Large intestine (tissue), 3 donors: Measurements from ENCODE around the gene GPR26. TPM values are rescaled to one million over a fixed set of nuclear protein-coding genes. Genes with fewer than 3 reads are reported as not detected.

Experiments
- DNase-seq, 2 donors: peaks; one replicate each; pipeline versions ENCODE4 v3.0.0 to v3.0.0-alpha.2; 2013
- H3K27ac ChIP-seq: one replicate; pipeline ENCODE4 v1.5.1; 2013; ENCODE audit warnings: low read length
- H3K27me3 ChIP-seq: 2 replicates; pipeline ENCODE4 v1.6.1; 2013; ENCODE audit warnings: low read length; ENCODE audit not compliant: control insufficient read depth, insufficient read depth
- H3K36me3 ChIP-seq: 2 replicates; pipeline ENCODE4 v1.6.1; 2013; ENCODE audit warnings: low read length; ENCODE audit not compliant: control insufficient read depth, insufficient read depth
- H3K4me1 ChIP-seq: one replicate; pipeline ENCODE4 v1.6.1; 2013; ENCODE audit warnings: low read length; ENCODE audit not compliant: control insufficient read depth, insufficient read depth
- H3K4me3 ChIP-seq: one replicate; pipeline ENCODE4 v1.5.1; 2013; ENCODE audit warnings: low read length
- H3K9me3 ChIP-seq: one replicate; pipeline ENCODE4 v1.6.1; 2013; ENCODE audit warnings: mild to moderate bottlenecking, low read depth, low read length, moderate library complexity; ENCODE audit not compliant: control insufficient read depth
- WGBS: methylation state at CpG from one replicate; pipeline ENCODE4 v1.1.5; 2013; ENCODE audit warnings: low lambda C conversion rate; ENCODE audit not compliant: insufficient coverage; 5-methylcytosine and 5-hydroxymethylcytosine counted together
- polyA plus RNA-seq: library from polyadenylated mRNA; unstranded; fragments of 120-200 nt; gene quantifications from one replicate; pipeline ENCODE4 v1.2.1, GENCODE V29; 2013

The GPR26 gene
- polyA plus RNA-seq, 1 donor: 0.16 TPM

DNA sequence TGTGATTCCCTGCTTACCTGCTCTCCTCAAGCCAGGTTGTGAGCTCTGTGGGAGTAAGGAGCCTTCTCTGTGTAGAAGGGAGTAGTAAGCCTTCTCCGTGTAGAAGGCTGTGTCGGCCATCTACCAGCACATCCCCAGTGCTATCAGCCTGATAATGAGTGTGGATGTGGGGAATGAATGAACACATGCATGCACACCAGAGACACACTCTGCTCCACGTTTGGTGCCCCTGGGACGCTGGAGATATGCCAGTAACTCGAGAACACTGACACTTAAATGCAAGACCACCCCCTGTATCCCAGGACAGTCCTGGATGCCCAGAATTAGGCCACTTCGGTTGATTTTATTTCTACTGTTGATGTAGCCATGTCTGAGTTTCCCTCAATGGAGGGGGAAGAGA is 21.1 kb upstream of the GPR26 start:
- peaks cover 4% of the 10 kb centered on the region for H3K27me3 ChIP-seq
- H3K4me1 ChIP-seq: no peaks in the 10 kb centered on the region
- no peaks in the 10 kb centered on the region for H3K36me3 ChIP-seq
- 67% methylated on average over 3 of the region's 6 CpGs for WGBS
- no peak overlapping the region for H3K4me3 ChIP-seq
- no peak for DNase-seq
- no peaks in the 10 kb centered on the region for H3K9me3 ChIP-seq
- H3K27ac ChIP-seq: no peak overlapping the region

- Histone ChIP-seq H3K4me3 (no peak overlapping the region), H3K27ac (no peak overlapping the region), H3K27me3 (peaks cover 4% of the 10 kb centered on the region), H3K4me1 (no peaks in the 10 kb centered on the region), H3K9me3 (no peaks in the 10 kb centered on the region), H3K36me3 (no peaks in the 10 kb centered on the region)
- no peak for DNase-seq
- no CpG with 5 or more reads among the region's 10 CpGs for WGBS
These were observed 20.5 kb upstream of the GPR26 start for GRCh38 chr10:123645615-123646014.

DNA sequence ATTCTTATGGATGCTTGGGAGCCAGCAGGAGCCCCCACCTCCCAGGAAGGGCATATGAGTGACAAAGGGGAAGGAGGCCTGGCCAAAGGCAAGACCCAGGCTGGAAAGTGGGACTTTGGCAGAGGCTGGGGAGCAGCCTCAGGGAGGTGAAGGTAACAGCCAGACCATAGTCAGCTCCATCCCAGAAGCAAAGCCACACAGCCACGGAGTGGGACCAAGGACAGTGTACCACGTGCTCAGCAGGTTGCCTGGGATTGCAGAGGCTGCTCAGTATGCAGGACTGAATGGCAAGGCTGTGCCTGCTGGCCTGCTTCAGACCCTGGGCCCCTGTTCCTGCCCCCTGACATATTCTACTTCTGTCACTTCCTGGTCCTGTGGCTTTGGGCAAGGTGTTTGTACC is 17.6 kb upstream of the GPR26 start:
- WGBS: no CpG with 5 or more reads among the region's 2 CpGs
- H3K27me3 ChIP-seq: peaks cover 4% of the 10 kb centered on the region
- DNase-seq: no peak

GRCh38 chr10:123649676-123650075 is 16.5 kb upstream of the GPR26 start:
- H3K4me3 ChIP-seq: no peak overlapping the region
- H3K27me3 ChIP-seq: peaks cover 4% of the 10 kb centered on the region
- no peaks in the 10 kb centered on the region for H3K9me3 ChIP-seq
- WGBS: no CpG with 5 or more reads among the region's 4 CpGs
- no peak overlapping the region for H3K27ac ChIP-seq
- DNase-seq: no peak
- no peaks in the 10 kb centered on the region for H3K36me3 ChIP-seq
- no peaks in the 10 kb centered on the region for H3K4me1 ChIP-seq

More for the DNA sequence above, 17.6 kb upstream of the GPR26 start:
- H3K4me1 ChIP-seq: no peaks in the 10 kb centered on the region
- H3K4me3 ChIP-seq: no peak overlapping the region
- H3K36me3 ChIP-seq: no peaks in the 10 kb centered on the region
- H3K9me3 ChIP-seq: no peaks in the 10 kb centered on the region
- no peak overlapping the region for H3K27ac ChIP-seq

GRCh38 chr10:123651421-123652047 is 14.6 kb upstream of the GPR26 start:
- Histone ChIP-seq H3K4me3 (no peak overlapping the region), H3K27ac (no peak overlapping the region), H3K36me3 (no peaks in the 10 kb centered on the region), H3K9me3 (no peaks in the 10 kb centered on the region), H3K4me1 (no peaks in the 10 kb centered on the region), H3K27me3 (peaks cover 4% of the 10 kb centered on the region)
- WGBS: no CpG with 5 or more reads among the region's 6 CpGs
- DNase-seq: no peak

- no peak overlapping the region for H3K27ac ChIP-seq
These were observed 10.4 kb upstream of the GPR26 start for GRCh38 chr10:123655751-123656150.

GRCh38 chr10:123663522-123663921 is 2.6 kb upstream of the GPR26 start:
- 80% methylated on average over 1 of the region's 3 CpGs for WGBS
- peaks cover 4% of the 10 kb centered on the region for H3K9me3 ChIP-seq
- no peak overlapping the region for H3K4me3 ChIP-seq
- H3K27me3 ChIP-seq: peaks cover 50% of the 10 kb centered on the region
- H3K27ac ChIP-seq: no peak overlapping the region
- DNase-seq: no peak
- no peaks in the 10 kb centered on the region for H3K36me3 ChIP-seq
- no peaks in the 10 kb centered on the region for H3K4me1 ChIP-seq

More at GRCh38 chr10:123655751-123656150, 10.4 kb upstream of the GPR26 start:
- Histone ChIP-seq H3K27me3 (no peaks in the 10 kb centered on the region), H3K4me1 (no peaks in the 10 kb centered on the region), H3K9me3 (no peaks in the 10 kb centered on the region), H3K36me3 (no peaks in the 10 kb centered on the region), H3K4me3 (no peak overlapping the region)
- no CpG with 5 or more reads among the region's 2 CpGs for WGBS
- DNase-seq: no peak

GRCh38 chr10:123665491-123666286 is 466 bp upstream of the GPR26 start:
- Histone ChIP-seq H3K4me1 (no peaks in the 10 kb centered on the region), H3K9me3 (peaks cover 4% of the 10 kb centered on the region), H3K27me3 (peaks cover 67% of the 10 kb centered on the region), H3K36me3 (no peaks in the 10 kb centered on the region), H3K4me3 (no peak overlapping the region), H3K27ac (no peak overlapping the region)
- DNase-seq: no peak
- no CpG with 5 or more reads among the region's 47 CpGs for WGBS

DNA sequence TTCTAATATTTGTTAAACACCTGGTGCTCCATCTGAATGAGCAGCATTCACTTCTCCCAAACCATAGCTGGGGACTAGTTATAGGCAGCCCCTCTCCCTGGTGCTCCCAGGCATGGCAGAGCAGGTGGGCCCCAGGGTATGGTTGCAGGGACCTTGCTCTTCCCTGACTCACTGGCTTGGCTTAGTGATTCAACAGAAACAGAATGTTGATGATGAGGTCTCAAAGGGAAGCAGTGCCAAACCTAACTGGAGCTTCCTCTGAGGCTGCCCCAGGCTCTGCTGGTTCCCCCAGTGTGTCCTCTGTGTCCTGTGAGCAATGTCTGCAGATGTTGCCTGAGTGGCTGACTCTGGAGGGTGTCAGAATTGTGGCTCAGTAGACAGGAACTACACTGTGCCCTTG is 3.7 kb downstream of the GPR26 start:
- Histone ChIP-seq H3K36me3 (no peaks in the 10 kb centered on the region), H3K4me1 (no peaks in the 10 kb centered on the region), H3K9me3 (peaks cover 4% of the 10 kb centered on the region), H3K27me3 (peaks cover 62% of the 10 kb centered on the region), H3K4me3 (no peak overlapping the region), H3K27ac (no peak overlapping the region)
- no peak for DNase-seq

DNA sequence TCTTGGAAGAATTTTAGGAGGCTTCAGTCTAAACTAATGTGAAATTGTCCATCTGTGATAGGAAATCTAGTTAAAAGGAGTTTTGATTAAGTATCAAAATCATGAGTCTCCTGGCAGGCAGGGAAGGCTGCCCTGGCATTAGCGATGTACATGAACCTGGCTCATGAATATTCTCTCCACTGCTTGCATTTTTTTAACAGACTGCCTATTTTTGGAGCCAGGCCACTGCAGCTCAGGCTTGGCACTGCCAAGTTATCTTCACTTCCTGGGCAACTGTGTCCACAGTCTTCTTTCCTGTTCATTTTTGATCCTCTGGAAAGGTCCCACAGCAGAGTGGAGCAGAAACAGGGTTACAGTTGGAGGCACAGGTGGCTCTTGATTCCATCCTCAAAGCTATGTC is 7.0 kb downstream of the GPR26 start:
- no peak overlapping the region for H3K27ac ChIP-seq
- H3K36me3 ChIP-seq: no peaks in the 10 kb centered on the region
- no CpG with 5 or more reads among the region's 1 CpG for WGBS
- peaks cover 31% of the 10 kb centered on the region for H3K27me3 ChIP-seq
- no peaks in the 10 kb centered on the region for H3K9me3 ChIP-seq
- no peak for DNase-seq
- H3K4me3 ChIP-seq: no peak overlapping the region
- H3K4me1 ChIP-seq: no peaks in the 10 kb centered on the region

- Histone ChIP-seq H3K4me3 (no peak overlapping the region), H3K27ac (no peak overlapping the region), H3K9me3 (no peaks in the 10 kb centered on the region), H3K27me3 (peaks cover 22% of the 10 kb centered on the region), H3K36me3 (no peaks in the 10 kb centered on the region), H3K4me1 (no peaks in the 10 kb centered on the region)
- no CpG with 5 or more reads among the region's 11 CpGs for WGBS
- DNase-seq: no peak
These were observed 8.6 kb downstream of the GPR26 start for GRCh38 chr10:123674741-123675140.
